Upper lobe of left lung (tissue), 4 donors: ENCODE data around the gene IFNAR1.

Experiments used
- EP300 ChIP-seq, 4 donors: sonication (generic); formaldehyde crosslinking; IDR thresholded peaks; one replicate each; pipeline ENCODE4 v1.5.1; 2017; ENCODE audit warnings: antibody characterized with exemption in 4 of 4, control low read depth in 2 of 4
- POLR2A ChIP-seq, 4 donors: fragments of 450-650 bp; IDR thresholded peaks; one replicate each; pipeline ENCODE4 v1.5.1; 2016 to 2017; ENCODE audit warnings: antibody characterized with exemption in 4 of 4, mild to moderate bottlenecking in 2 of 4
- POLR2AphosphoS5 ChIP-seq, 2 donors: sonication (generic); formaldehyde crosslinking; IDR thresholded peaks; one replicate each; pipeline ENCODE4 v1.5.1; 2017; ENCODE audit warnings: antibody characterized with exemption in 2 of 2
- TF ChIP-seq, protein P1 (sequence below), 6 experiments: fragments of 450-650 bp in 4 of 6; fragments of 200-600 bp in 2 of 6; sonication (generic) in 2 of 6; IDR thresholded peaks; one replicate each; pipeline ENCODE4 v1.5.1; 2016 to 2019; ENCODE audit warnings: antibody characterized with exemption in 6 of 6

DNA sequence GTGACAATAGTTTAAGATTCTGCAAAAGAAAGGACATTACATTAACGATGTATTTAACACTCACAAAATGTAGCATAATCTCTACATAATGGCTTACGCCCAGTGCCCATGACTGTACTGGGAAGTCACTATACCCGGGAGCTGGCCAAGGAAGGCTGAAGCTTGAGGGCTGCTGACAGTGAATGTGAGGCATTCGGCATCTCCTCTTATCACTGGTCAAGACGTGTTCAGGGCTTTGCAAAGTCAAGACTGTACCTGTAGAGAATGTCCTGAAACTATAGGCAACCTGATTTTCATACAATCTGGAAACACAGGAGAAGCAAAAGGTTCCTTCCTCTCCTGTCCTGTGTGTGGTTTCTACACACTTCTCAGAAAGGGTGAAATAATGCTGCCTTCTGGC lies 65.7 kb downstream of the IFNAR1 start:
- TF ChIP-seq, protein P1, sequence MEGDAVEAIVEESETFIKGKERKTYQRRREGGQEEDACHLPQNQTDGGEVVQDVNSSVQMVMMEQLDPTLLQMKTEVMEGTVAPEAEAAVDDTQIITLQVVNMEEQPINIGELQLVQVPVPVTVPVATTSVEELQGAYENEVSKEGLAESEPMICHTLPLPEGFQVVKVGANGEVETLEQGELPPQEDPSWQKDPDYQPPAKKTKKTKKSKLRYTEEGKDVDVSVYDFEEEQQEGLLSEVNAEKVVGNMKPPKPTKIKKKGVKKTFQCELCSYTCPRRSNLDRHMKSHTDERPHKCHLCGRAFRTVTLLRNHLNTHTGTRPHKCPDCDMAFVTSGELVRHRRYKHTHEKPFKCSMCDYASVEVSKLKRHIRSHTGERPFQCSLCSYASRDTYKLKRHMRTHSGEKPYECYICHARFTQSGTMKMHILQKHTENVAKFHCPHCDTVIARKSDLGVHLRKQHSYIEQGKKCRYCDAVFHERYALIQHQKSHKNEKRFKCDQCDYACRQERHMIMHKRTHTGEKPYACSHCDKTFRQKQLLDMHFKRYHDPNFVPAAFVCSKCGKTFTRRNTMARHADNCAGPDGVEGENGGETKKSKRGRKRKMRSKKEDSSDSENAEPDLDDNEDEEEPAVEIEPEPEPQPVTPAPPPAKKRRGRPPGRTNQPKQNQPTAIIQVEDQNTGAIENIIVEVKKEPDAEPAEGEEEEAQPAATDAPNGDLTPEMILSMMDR (IDR thresholded peaks at IDR 0.05) = no peak
- TF ChIP-seq POLR2A (IDR thresholded peaks at IDR 0.05) (no peak), POLR2AphosphoS5 (IDR thresholded peaks at IDR 0.05) (no peak), EP300 (IDR thresholded peaks at IDR 0.05) (no peak)
